HG02798 (cell line): ENCODE data around the gene KLK11.

Source experiments
- ATAC-seq: cut with Tn5 transposase; IDR thresholded peaks from one replicate; pipeline ENCODE4 v1.9.1; 2021; ENCODE audit warnings: mild to moderate bottlenecking; ENCODE audit not compliant: unreplicated experiment, poor library complexity

The KLK11 gene

GRCh38 chr19:50975766-50976165 lies 50.6 kb downstream of the KLK11 start:
- no peak for ATAC-seq

GRCh38 chr19:50974702-50975556 lies 51.5 kb downstream of the KLK11 start:
- ATAC-seq: no peak

- ATAC-seq: no peak
Measured at GRCh38 chr19:50972795-50973376, 53.5 kb downstream of the KLK11 start.
